ENCODE results near the gene NSUN4. TPM values are rescaled to one million over a fixed set of nuclear protein-coding genes. Genes with fewer than 3 reads are reported as not detected.
"Not testable (repeated sequence)": the region's sequence is repeated elsewhere in the genome, so short reads cannot be mapped to it uniquely, and the experiment has no call there.

The NSUN4 gene
- total and polyA plus RNA-seq, 3 donors from 2014 or later: 47.4 to 130 (median 94.3) TPM

- no peaks in the 10 kb centered on the region for H3K9me3 ChIP-seq
- peaks cover 10% of the 10 kb centered on the region for H3K4me1 ChIP-seq
- H3K27me3 ChIP-seq: no peaks in the 10 kb centered on the region
- no peak overlapping the region for H3K27ac ChIP-seq
- H3K36me3 ChIP-seq (ENCODE audit: low read depth, missing control alignments): no peaks in the 10 kb centered on the region
- intact Hi-C loops (cut with DNase I; ENCODE audit: low total_unique reads): no loop called here
- DNase-seq: no peak
- no peak for TF ChIP-seq POLR2A (IDR thresholded peaks at IDR 0.05)
- H3K4me3 ChIP-seq: no peak overlapping the region
Observed at GRCh38 chr1:46345281-46345680, 4.7 kb downstream of the NSUN4 start.

GRCh38 chr1:46352363-46352762, 11.8 kb downstream of the NSUN4 start:
- H3K36me3 ChIP-seq (ENCODE audit: low read depth, missing control alignments): no peaks in the 10 kb centered on the region
- WGBS, 2 donors: 81 to 98% methylated on average over 2 of the region's 2 CpGs
- H3K4me1 ChIP-seq: no peaks in the 10 kb centered on the region
- H3K27ac ChIP-seq: no peak overlapping the region
- no peaks in the 10 kb centered on the region for H3K27me3 ChIP-seq
- intact Hi-C loops (cut with DNase I; ENCODE audit: low total_unique reads): no loop called here
- no peaks in the 10 kb centered on the region for H3K9me3 ChIP-seq
- no peak for DNase-seq
- no peak for TF ChIP-seq POLR2A (IDR thresholded peaks at IDR 0.05)
- TF ChIP-seq CTCF (IDR thresholded peaks at IDR 0.05): no peak
- H3K4me3 ChIP-seq: no peak overlapping the region

GRCh38 chr1:46355920-46356319, 15.3 kb downstream of the NSUN4 start:
- H3K4me1 ChIP-seq; DNase-seq; H3K36me3 ChIP-seq (ENCODE audit: low read depth, missing control alignments); H3K9me3 ChIP-seq; H3K4me3 ChIP-seq; intact Hi-C loops (cut with DNase I; ENCODE audit: low total_unique reads); H3K27me3 ChIP-seq; H3K27ac ChIP-seq: not testable (repeated sequence)
- 91 to 96% methylated on average over 5 of the region's 5 CpGs for WGBS, 2 donors

DNA sequence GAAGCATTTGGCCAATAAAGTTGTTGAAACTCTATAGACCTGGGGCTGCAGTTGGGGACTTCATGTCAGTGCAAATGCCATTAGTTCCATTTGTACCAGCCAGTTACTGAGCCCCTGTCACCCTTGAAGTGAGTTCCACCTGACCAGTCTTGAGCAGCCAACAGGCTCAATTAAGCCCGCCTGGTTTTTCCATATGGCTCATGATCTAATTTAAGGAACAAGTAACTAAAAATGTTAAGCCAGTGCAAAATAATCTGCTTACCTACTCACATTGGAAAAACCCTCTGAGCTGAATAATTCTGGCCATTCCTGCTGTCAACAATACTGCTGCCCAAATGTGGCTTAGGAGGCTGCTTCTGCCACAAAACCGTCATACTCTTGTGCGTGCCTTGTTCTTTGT, 21.6 kb downstream of the NSUN4 start:
- intact Hi-C loops (cut with DNase I; ENCODE audit: low total_unique reads): no loop called here
- H3K36me3 ChIP-seq (ENCODE audit: low read depth, missing control alignments): no peaks in the 10 kb centered on the region
- H3K27me3 ChIP-seq: no peaks in the 10 kb centered on the region
- TF ChIP-seq CTCF (IDR thresholded peaks at IDR 0.05): no peak
- TF ChIP-seq POLR2A (IDR thresholded peaks at IDR 0.05): no peak
- no peak overlapping the region for H3K4me3 ChIP-seq
- DNase-seq: no peak
- H3K9me3 ChIP-seq: no peaks in the 10 kb centered on the region
- no peak overlapping the region for H3K27ac ChIP-seq
- H3K4me1 ChIP-seq: no peaks in the 10 kb centered on the region
- 89 to 95% methylated on average over 3 of the region's 3 CpGs for WGBS, 2 donors

GRCh38 chr1:46363121-46363520, 22.5 kb downstream of the NSUN4 start:
- H3K27ac ChIP-seq: no peak overlapping the region
- WGBS, 2 donors: 95 to 99% methylated on average over 5 of the region's 5 CpGs
- no peaks in the 10 kb centered on the region for H3K27me3 ChIP-seq
- H3K4me1 ChIP-seq: no peaks in the 10 kb centered on the region
- no peaks in the 10 kb centered on the region for H3K9me3 ChIP-seq
- intact Hi-C loops (cut with DNase I; ENCODE audit: low total_unique reads): no loop called here
- no peak for DNase-seq
- TF ChIP-seq POLR2A (IDR thresholded peaks at IDR 0.05): no peak
- TF ChIP-seq CTCF (IDR thresholded peaks at IDR 0.05): no peak
- H3K36me3 ChIP-seq (ENCODE audit: low read depth, missing control alignments): no peaks in the 10 kb centered on the region
- no peak overlapping the region for H3K4me3 ChIP-seq

DNA sequence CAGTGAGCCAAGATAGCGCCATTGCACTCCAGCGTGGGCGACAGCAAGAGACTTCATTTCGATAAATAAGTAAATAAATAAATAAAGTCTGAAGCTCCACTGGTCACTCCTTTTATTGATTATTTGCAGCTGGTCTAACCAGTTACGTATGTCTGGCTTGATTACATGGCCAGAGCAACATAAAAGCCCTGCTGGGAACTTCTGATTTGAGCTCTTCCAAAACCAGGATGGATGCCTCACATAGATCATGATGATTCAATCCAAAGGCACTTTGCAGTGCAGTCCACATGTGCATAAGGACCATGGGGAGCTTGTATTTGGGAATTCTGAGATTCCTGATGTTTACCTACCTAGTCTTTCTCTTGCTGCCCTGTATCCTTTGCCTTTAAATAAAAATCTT, 24.0 kb downstream of the NSUN4 start:
- no peaks in the 10 kb centered on the region for H3K9me3 ChIP-seq
- TF ChIP-seq CTCF (IDR thresholded peaks at IDR 0.05) (no peak), POLR2A (IDR thresholded peaks at IDR 0.05) (no peak)
- H3K27me3 ChIP-seq: no peaks in the 10 kb centered on the region
- H3K27ac ChIP-seq: no peak overlapping the region
- no peak overlapping the region for H3K4me3 ChIP-seq
- H3K4me1 ChIP-seq: no peaks in the 10 kb centered on the region
- intact Hi-C loops (cut with DNase I; ENCODE audit: low total_unique reads): no loop called here
- no peaks in the 10 kb centered on the region for H3K36me3 ChIP-seq (ENCODE audit: low read depth, missing control alignments)
- WGBS, 2 donors: 96 to 97% methylated on average over 5 of the region's 5 CpGs
- DNase-seq: no peak

DNA sequence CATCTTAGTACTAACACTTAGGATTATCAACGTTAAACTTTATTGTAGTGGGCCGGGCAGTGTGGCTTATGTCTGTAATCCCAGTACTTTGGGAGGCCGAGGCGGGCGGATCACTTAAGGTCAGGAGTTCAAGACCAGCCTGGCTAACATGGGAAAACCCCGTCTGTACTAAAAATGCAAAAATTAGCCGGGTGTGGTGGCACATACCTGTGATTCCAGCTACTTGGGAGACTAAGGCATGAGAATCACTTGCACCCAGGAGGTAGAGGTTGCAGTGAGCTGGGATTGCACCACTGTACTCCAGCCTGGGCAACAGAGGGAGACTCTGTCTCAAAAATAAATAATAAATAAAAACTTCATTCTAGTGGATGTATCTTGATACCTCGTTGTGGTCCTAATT, 25.2 kb downstream of the NSUN4 start:
- H3K27me3 ChIP-seq; DNase-seq; intact Hi-C loops (cut with DNase I; ENCODE audit: low total_unique reads); H3K4me3 ChIP-seq; H3K9me3 ChIP-seq; H3K36me3 ChIP-seq (ENCODE audit: low read depth, missing control alignments); H3K27ac ChIP-seq; H3K4me1 ChIP-seq: not testable (repeated sequence)
- WGBS, 2 donors: 92 to 94% methylated on average over 8 of the region's 8 CpGs

All from testis (tissue), 3 donors.